ENCODE data around the gene SLC17A3.

The SLC17A3 gene

DNA sequence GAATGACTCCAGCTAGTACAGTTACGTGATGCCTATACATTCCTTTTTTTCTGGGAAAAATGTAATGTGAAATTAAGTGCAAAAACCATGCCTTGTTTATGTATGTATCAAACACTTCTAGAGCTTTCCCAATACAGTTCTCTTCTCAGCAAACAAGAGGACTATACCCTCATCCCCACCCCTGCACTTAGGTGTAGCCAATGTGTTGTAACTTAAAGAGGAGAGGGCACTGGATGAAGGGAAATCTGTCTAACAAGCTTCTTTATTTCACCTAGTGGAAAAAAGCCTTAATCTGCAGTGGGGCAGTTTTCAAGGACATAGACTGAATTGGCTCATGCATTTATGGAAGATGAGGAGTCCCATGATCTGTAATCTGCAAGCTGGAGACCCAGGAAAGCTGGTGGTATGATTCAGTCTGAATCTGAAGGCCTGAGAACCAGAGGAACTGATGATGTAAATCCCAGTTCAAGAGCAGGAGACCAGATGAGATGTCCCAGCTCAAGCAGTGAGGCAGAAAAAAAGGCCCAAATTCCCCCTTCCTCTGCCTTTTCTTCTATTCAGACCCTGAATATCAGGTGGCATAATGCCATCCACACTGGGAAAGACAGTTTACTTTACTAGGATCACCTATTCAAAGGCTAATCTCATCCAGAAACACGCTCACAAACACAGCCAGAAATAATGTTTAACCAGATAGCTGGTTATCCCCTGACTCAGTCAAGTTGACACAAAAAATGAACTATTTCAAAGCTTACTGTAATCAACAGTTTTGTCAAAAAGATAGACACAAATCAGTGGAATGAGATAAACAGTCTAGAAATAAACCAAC, 25.8 kb upstream of the SLC17A3 start:
- H3K36me3 Mint-ChIP-seq (ENCODE audit: low read depth): no peaks in the 10 kb centered on the region

DNA sequence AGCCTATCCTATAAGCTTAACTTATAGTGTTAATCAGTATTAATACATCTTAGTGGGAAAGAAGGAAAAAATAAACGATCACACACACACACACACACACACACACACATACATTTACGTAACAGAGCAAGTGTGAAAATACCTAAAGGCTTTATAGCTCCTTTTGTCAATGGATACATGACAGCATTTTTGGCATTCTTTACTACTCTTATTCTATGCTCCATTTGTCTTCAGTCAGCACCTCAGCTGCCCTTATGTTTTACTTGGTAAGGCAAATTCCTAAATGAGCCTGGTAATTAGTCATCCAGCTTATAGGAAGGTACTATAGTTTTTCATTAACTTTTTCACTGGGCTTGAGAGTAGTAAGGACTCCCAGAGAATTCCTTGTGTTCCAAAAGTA, 25.1 kb upstream of the SLC17A3 start:
- H3K27me3 Mint-ChIP-seq: no peaks in the 10 kb centered on the region
- no peak overlapping the region for H3K27ac Mint-ChIP-seq
- H3K4me3 Mint-ChIP-seq: no peak overlapping the region
- H3K4me1 Mint-ChIP-seq (ENCODE audit: low read depth): no peaks in the 10 kb centered on the region
- H3K36me3 Mint-ChIP-seq (ENCODE audit: low read depth): no peaks in the 10 kb centered on the region
- H3K9me3 Mint-ChIP-seq: no peaks in the 10 kb centered on the region
- intact Hi-C loops (cut with micrococcal nuclease): no loop called here

More for the DNA sequence above, 25.8 kb upstream of the SLC17A3 start:
- Mint-ChIP-seq H3K4me1 (ENCODE audit: low read depth) (no peaks in the 10 kb centered on the region), H3K9me3 (no peaks in the 10 kb centered on the region), H3K27me3 (no peaks in the 10 kb centered on the region), H3K27ac (no peak overlapping the region), H3K4me3 (no peak overlapping the region)
- intact Hi-C loops (cut with micrococcal nuclease): no loop called here

DNA sequence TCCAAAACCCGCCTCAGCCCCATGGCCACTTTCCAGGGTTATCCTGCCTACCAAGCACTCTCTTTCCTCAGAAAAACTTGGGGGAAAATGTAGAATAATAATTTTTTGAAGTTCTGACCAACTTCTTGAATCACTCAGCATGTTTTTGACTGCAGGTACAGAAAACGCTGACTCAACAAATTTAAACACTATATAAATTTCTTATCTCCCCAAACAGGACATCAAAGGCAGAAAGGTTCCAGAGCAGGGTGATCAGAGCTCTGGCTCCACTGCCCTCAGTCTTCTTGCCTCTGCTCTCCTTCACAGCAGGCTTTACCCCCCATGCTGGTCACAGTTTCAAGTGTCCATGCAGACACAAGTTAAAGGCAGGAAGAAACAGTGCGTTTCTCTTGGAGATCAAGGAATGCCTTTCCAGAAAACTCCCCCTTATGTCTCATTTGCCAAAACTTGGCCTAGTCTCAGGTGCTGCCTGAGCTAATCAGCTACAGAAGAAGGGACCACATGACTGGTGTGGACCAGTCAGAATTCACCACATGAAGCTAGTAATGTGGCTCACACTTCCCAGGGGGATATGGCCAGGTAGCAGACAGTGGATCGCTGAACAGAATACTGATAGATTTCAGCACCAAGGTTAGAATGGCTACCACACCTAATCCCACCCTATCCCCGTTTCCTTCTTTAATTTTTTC, 24.4 kb upstream of the SLC17A3 start:
- H3K4me1 Mint-ChIP-seq (ENCODE audit: low read depth): no peaks in the 10 kb centered on the region
- no peaks in the 10 kb centered on the region for H3K27me3 Mint-ChIP-seq
- no peaks in the 10 kb centered on the region for H3K36me3 Mint-ChIP-seq (ENCODE audit: low read depth)
- intact Hi-C loops (cut with micrococcal nuclease): no loop called here
- no peak overlapping the region for H3K4me3 Mint-ChIP-seq
- H3K27ac Mint-ChIP-seq: no peak overlapping the region
- no peaks in the 10 kb centered on the region for H3K9me3 Mint-ChIP-seq

DNA sequence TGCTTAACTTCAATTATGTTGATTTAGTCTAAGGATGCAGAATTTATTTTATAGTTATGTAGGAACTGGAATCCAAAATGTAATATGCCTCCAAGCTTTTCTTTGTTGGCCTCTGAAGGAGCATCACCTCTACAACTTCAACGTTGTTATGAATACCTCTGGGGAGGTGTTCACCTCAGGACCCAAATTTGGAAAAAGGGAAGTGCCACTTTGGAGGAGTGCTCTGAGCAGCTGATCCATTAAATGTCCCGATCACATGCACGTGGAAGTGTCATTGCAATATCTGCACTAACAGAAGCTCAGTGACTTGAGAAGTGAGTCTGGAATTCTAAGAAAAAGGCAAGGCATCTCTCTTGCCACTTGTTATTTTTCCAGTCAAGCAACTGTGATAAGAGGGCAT, 22.2 kb upstream of the SLC17A3 start:
- intact Hi-C loops (cut with micrococcal nuclease): no loop called here
- Mint-ChIP-seq H3K4me1 (ENCODE audit: low read depth) (no peaks in the 10 kb centered on the region), H3K27ac (no peak overlapping the region), H3K27me3 (no peaks in the 10 kb centered on the region), H3K4me3 (no peak overlapping the region), H3K9me3 (no peaks in the 10 kb centered on the region), H3K36me3 (ENCODE audit: low read depth) (no peaks in the 10 kb centered on the region)

DNA sequence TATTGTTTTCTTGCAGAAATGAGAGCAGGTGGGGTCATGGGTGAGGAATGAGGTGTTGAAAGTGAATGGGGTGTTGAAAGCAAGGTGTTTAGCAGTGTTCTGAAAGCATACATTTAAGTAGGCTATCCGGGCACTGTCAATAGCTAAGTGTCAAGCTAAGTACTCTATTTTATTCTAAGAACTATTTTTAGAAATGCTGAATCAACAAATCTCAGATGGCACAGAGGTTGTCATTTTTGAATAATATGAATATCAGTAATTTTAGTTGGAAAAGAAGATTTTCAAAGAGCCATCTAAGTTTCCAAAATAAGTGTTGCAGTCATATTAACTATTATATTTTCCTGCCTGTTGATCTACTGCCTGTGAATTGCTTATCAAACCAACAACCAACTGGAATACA, 21.7 kb upstream of the SLC17A3 start:
- H3K4me1 Mint-ChIP-seq (ENCODE audit: low read depth): no peaks in the 10 kb centered on the region
- intact Hi-C loops (cut with micrococcal nuclease): no loop called here
- H3K36me3 Mint-ChIP-seq (ENCODE audit: low read depth): no peaks in the 10 kb centered on the region
- no peak overlapping the region for H3K4me3 Mint-ChIP-seq
- no peaks in the 10 kb centered on the region for H3K27me3 Mint-ChIP-seq
- no peaks in the 10 kb centered on the region for H3K9me3 Mint-ChIP-seq
- H3K27ac Mint-ChIP-seq: no peak overlapping the region

DNA sequence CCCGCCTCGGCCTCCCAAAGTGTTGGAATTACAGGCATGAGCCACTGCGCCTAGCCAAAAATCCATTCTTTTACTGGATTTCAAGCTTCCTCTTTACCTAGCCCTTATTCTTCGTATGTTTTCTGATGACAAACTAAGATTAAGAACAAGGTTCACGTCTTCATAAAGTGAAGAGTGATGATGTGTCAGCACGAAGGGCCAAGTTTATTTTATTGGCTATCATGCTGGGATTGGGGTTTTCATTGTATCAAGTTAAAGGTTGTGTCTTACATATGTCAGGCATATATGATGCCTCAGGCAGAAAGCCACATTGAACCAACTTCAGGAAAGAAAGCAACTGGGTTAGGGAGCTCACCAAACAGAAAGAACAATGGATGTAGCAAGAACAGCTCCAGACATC, 19.7 kb upstream of the SLC17A3 start:
- Mint-ChIP-seq H3K4me1 (ENCODE audit: low read depth) (peaks cover 5% of the 10 kb centered on the region), H3K36me3 (ENCODE audit: low read depth) (no peaks in the 10 kb centered on the region)
- intact Hi-C loops (cut with micrococcal nuclease): no loop called here

DNA sequence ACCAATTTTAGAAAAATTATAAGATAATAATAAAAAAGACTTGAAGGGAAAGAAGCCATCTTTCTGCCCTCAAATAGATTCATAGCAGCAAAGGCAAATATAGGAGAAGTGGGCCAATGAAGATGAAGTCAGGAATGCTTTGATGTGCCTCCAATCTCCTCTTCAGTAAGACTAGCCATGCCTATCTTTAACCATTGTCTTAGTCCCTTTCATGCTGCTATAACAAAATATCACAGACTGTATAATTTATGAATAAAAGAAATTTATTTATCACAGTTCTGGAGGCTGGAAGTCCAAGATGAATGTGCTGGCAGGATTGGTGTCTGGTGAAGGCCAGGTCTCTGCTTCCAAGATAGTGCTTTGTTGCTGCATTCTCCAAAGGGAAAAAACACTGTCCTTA, 18.8 kb upstream of the SLC17A3 start:
- Mint-ChIP-seq H3K4me3 (no peak overlapping the region), H3K4me1 (ENCODE audit: low read depth) (peaks cover 5% of the 10 kb centered on the region)
- intact Hi-C loops (cut with micrococcal nuclease): no loop called here

More for the DNA sequence above, 19.7 kb upstream of the SLC17A3 start:
- Mint-ChIP-seq H3K27ac (no peak overlapping the region), H3K27me3 (no peaks in the 10 kb centered on the region), H3K4me3 (no peak overlapping the region), H3K9me3 (no peaks in the 10 kb centered on the region)

DNA sequence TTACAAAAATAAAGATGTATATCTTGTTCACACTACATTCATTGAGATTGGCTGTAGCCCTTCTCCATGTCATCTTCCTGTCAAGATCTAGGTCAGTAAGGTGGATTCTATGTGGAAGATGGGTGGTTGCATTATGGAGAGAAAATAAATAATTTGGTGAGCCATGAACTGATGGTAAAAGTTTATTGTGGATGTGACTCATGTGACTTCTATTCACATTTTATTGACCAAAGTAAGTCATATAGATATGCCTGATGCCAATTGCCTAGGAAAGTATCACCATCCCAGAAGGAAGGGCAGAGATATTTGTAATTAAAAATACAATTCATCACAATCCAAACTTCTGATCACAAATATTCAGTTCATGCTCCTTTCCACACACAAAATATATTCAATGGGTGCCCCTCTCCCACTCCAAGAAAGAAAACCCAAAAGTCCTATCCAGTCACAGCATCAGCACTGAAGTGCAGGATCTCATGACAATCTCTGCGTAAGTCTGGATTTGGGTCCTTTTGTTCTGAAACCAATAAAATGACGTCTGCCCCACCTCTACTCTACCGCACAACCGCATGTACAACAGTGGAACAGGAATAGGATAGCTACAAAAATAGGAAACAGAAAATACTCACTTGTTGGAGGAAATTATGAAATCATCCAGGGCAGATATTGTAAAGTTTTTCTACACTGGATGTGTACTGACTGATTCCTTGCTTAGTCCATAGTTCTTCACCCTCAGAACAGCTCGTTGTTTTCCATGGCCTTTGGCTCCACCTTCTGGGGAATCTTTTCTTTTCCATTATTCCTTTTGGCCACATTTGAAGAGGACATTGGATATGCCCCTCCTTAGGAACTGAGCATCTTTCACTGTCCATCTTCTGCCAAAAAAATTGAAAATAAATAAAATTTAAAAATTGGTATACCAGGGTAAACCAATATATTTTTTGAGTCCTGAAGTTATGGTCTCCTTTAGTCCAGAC, 16.1 kb upstream of the SLC17A3 start:
- H3K9me3 Mint-ChIP-seq: no peaks in the 10 kb centered on the region
- peaks cover 5% of the 10 kb centered on the region for H3K4me1 Mint-ChIP-seq (ENCODE audit: low read depth)

More for the DNA sequence above, 18.8 kb upstream of the SLC17A3 start:
- no peak overlapping the region for H3K27ac Mint-ChIP-seq
- no peaks in the 10 kb centered on the region for H3K27me3 Mint-ChIP-seq
- no peaks in the 10 kb centered on the region for H3K36me3 Mint-ChIP-seq (ENCODE audit: low read depth)
- H3K9me3 Mint-ChIP-seq: no peaks in the 10 kb centered on the region

DNA sequence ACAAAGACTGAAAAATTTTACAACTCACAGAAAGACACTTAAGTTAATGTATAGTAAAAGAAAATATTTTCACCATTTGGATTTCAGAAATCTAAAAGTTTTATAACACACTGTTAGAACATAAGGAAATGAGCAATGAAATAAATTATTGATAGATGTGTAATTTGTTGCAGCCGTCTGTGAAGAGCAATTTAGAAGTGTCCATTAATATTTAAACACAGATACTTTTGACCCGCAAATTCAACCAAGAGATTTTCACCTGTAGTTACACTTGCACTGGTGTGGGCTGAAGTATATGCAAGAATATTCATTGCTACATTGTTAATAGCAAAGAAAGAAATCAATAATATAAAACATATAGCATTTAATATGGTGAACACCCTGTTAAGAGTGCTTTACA, 14.6 kb upstream of the SLC17A3 start:
- Mint-ChIP-seq H3K9me3 (no peaks in the 10 kb centered on the region), H3K36me3 (ENCODE audit: low read depth) (no peaks in the 10 kb centered on the region), H3K27me3 (no peaks in the 10 kb centered on the region), H3K27ac (no peak overlapping the region), H3K4me3 (no peak overlapping the region), H3K4me1 (ENCODE audit: low read depth) (peaks cover 5% of the 10 kb centered on the region)
- intact Hi-C loops (cut with micrococcal nuclease): no loop called here

More for the DNA sequence above, 16.1 kb upstream of the SLC17A3 start:
- Mint-ChIP-seq H3K27ac (no peak overlapping the region), H3K27me3 (no peaks in the 10 kb centered on the region), H3K36me3 (ENCODE audit: low read depth) (no peaks in the 10 kb centered on the region), H3K4me3 (no peak overlapping the region)
- intact Hi-C loops (cut with micrococcal nuclease): no loop called here

DNA sequence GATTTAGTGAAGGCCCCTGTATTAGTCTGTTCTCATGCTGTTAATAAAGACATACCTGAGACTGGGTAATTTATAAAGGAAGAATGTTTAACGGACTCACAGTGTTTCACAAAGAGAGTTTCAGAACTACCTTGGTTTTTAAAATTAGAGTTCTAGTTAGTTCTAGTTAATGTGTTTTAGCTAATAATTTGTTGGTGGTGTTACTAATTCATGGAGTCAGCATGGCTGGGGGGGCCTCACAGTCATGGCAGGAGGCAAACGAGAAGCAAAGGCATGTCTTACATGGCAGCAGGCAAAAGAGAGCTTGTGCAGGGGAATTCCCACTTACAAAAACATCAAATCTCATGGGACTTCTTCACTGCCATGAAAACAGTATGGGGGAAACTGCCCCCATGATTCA, 12.0 kb upstream of the SLC17A3 start:
- Mint-ChIP-seq H3K9me3 (no peaks in the 10 kb centered on the region), H3K27me3 (peaks cover 7% of the 10 kb centered on the region), H3K4me1 (ENCODE audit: low read depth) (peaks cover 21% of the 10 kb centered on the region), H3K4me3 (no peak overlapping the region), H3K27ac (no peak overlapping the region), H3K36me3 (ENCODE audit: low read depth) (no peaks in the 10 kb centered on the region)
- intact Hi-C loops (cut with micrococcal nuclease): no loop called here

DNA sequence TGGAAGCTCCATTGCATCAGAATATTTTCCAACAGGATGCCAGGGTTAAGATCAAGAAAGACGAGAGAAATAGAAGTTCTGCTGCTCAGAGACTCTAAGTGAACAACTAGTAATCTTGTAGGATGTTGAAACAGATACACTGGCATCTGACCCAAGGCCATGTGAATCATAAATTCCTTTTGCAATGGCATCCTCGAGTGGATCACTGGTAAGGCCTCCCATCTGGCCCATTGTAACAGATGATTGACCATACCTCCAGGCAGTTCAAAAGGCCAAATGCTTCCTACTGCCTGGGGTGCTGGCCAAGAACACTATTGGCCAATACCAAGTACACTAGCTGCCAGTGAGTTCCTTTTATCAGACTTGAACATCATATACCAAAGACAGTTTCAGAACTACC, 9.9 kb upstream of the SLC17A3 start:
- peaks cover 7% of the 10 kb centered on the region for H3K27me3 Mint-ChIP-seq
- H3K27ac Mint-ChIP-seq: no peak overlapping the region
- no peak overlapping the region for H3K4me3 Mint-ChIP-seq
- no peaks in the 10 kb centered on the region for H3K36me3 Mint-ChIP-seq (ENCODE audit: low read depth)
- no peaks in the 10 kb centered on the region for H3K9me3 Mint-ChIP-seq
- intact Hi-C loops (cut with micrococcal nuclease): no loop called here
- H3K4me1 Mint-ChIP-seq (ENCODE audit: low read depth): peaks cover 16% of the 10 kb centered on the region

DNA sequence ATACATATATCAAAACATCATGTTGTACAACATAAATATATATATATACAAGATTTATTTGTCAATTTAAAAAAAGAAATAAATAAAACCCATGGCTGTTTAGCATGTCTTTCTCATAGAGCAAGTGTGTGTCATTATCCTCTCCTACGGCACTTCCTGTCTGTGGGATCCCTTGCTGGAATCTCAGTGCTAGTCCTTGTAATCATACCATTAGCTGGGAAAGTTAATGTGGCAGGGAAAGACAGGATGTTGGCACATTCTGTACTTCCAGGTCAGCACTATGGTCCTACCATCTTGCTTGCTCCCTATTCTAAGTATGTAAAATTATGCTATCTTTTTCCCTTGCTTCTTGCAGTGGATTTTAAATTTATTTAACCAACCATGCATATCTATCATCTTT, 9.5 kb upstream of the SLC17A3 start:
- Mint-ChIP-seq H3K27me3 (peaks cover 7% of the 10 kb centered on the region), H3K4me3 (no peak overlapping the region), H3K4me1 (ENCODE audit: low read depth) (peaks cover 16% of the 10 kb centered on the region), H3K9me3 (no peaks in the 10 kb centered on the region), H3K36me3 (ENCODE audit: low read depth) (no peaks in the 10 kb centered on the region), H3K27ac (no peak overlapping the region)
- intact Hi-C loops (cut with micrococcal nuclease): no loop called here

DNA sequence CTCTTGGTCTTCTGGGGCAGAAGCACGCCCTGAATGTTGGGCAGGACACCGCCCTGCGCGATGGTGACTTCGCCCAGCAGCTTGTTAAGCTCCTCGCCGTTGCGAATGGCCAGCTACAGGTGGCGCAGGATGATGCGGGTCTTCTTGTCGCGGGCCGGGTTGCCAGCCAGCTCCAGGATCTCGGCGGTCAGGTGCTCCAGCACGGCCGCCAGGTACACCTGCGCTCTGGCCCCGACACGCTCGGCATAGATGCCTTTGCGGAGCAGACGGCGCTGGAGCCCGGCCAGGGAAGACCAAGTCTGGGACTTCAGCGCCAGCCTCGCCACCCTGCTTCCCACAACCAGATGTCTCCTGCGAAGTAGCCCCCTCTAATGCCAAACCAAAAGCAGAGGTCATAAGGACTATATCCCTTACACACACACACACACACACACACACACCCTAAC, 8.0 kb upstream of the SLC17A3 start:
- peak overlapping the region; percentile 61 for H3K4me3 Mint-ChIP-seq
- intact Hi-C loops (cut with micrococcal nuclease): no loop called here

DNA sequence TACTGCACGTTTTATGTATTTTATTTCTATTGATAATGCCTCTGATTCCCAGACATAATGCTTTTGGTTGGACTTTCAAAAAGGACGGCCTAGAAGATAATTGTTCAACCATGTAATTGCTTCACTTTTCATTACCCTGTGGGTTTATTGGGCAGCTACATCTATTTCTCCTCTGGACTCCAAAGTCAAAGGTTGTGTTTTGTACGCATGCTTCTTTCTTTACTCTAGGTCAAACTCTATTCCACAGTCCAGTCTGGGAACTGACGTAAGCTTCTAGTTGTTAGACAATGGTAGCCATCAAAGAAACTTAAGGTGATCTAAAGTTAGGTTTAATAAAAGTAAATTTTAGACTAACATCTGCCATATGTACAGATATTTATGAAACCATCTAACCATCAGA, 6.6 kb upstream of the SLC17A3 start:
- Mint-ChIP-seq H3K4me1 (ENCODE audit: low read depth) (peaks cover 16% of the 10 kb centered on the region), H3K27ac (no peak overlapping the region), H3K36me3 (ENCODE audit: low read depth) (no peaks in the 10 kb centered on the region), H3K4me3 (no peak overlapping the region), H3K9me3 (no peaks in the 10 kb centered on the region), H3K27me3 (peaks cover 7% of the 10 kb centered on the region)
- intact Hi-C loops (cut with micrococcal nuclease): no loop called here

More for the DNA sequence above, 8.0 kb upstream of the SLC17A3 start:
- Mint-ChIP-seq H3K9me3 (no peaks in the 10 kb centered on the region), H3K27ac (peak overlapping the region; percentile 31), H3K27me3 (peaks cover 7% of the 10 kb centered on the region), H3K4me1 (ENCODE audit: low read depth) (peaks cover 16% of the 10 kb centered on the region), H3K36me3 (ENCODE audit: low read depth) (no peaks in the 10 kb centered on the region)
